NCI-H1092 (cell line): ENCODE measurements around the gene TNFRSF21.
A peak's percentile ranks its signal among the peaks of the same experiment; 100 is the strongest.
"Not testable (repeated sequence)": the region's sequence is repeated elsewhere in the genome, so short reads cannot be mapped to it uniquely, and the experiment has no call there.

Experiments used
- DNase-seq: peaks from one replicate; lab custom pipeline; 2025; lab: John Stamatoyannopoulos, UW

TNFRSF21 gene

DNA sequence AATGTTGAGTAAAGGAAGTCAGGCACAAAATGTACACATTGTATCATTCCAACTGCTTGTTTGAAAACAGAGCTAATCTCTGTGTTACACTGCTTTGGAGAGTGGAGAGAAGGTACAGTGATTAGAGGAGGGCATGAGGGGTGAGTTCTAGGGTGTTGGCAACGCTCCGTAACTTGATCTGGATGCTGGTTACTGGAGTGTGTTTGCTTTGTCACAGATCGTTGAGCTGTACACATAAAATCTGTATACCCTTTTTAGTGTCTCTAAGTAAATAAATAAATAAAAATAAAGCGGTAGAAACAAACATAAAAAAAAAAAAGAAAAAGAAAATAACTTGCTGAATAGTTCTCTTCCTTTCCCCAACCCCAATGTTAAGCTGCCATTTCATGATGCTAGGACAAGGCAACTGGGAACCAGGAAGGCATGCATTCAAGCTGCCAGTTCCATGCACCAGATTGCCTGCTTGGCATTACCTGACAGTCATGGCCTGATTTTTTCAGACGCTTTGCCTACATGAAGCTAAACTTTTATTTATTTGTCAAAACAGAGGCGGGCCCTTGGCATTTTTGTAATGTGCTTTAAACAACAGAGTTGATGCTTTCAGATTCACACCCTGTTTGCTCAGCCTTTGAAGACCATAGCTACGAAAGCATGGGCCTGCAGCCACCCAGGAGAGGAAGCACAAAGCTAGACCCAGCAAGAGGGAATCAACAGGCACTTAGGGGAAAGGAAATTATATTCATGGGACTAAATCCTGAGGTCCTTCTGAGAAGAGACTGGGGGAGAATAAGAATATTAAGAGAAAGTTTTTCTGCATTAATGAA lies 21.2 kb downstream of the TNFRSF21 start:
- peak; percentile 57 for DNase-seq

DNA sequence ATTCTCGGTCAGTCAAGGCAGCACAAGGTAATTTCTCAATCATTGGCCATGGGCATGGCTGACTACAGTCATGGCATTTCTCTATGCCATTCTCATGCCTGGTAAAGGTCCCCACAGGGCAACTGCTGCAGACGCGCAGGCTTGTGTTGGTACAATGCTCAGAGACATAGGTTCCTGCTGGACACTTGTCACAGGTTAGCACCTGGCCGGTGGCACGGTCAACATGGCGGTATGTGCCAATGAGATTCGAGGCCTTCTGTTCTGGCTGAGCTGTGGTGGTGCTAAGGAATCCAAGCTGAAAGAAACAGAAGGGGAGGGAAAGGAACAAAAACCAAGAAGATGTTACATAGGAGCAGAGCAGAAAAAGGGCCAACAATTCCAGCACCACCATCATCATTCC lies 23.4 kb downstream of the TNFRSF21 start:
- no peak for DNase-seq

GRCh38 chr6:47283993-47284392 lies 25.7 kb downstream of the TNFRSF21 start:
- DNase-seq, result no peak

DNA sequence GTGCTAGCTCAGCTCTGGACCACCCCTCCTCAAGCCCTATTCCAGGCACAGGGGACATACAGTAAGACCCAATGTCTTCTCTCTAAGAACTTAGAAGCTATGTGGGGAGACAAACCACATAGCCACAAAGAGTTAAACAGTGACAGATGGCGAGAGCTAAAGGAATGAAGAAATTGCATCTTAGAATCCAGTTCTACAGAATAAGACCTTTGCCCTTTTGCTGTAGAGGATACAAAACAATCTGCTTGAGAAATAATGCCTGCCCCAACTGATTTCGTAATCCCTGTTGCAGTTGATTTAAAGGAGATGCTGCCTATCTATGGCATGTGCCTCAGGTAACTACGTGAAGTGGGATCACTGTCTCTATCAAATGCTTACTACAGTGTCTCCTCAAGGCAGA lies 31.2 kb downstream of the TNFRSF21 start:
- no peak for DNase-seq

DNA sequence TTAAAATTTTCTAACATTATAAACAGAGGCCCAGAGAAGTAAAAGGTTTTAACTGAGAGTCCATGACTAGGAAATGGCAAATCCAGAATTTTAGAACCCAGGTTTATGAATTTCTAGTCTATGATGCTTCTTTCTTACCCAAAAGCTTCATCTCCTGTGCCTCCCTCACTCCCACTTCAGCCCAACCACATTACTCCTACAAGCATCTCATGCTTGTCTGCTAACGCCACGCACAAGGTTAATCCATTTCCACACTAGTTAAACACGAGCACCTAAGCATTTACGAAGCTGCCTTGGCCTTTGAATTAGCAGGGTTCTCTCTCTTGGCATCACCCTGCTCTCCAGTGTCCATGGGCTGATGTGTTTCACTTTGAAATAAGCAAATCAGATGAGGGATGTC lies 32.0 kb downstream of the TNFRSF21 start:
- DNase-seq, result no peak

DNA sequence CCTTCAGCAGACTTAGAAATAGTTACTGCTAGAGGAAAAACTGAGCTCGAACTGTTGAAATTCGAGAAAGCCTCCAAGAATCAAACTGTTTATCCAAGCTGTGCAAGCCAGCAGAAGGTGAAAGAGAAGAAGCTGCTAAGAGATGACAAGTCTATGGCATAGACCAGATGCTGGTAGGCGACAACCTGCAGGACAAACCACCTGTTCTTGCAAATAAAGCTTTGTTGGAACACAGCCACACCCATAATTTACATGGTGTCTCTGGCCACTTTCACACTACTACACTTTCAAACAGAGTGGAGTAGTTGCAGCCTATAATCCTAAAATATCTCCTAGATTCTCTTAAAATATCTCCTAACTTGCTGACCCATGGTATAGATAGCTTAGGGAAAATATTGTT lies 33.3 kb downstream of the TNFRSF21 start:
- no peak for DNase-seq

DNA sequence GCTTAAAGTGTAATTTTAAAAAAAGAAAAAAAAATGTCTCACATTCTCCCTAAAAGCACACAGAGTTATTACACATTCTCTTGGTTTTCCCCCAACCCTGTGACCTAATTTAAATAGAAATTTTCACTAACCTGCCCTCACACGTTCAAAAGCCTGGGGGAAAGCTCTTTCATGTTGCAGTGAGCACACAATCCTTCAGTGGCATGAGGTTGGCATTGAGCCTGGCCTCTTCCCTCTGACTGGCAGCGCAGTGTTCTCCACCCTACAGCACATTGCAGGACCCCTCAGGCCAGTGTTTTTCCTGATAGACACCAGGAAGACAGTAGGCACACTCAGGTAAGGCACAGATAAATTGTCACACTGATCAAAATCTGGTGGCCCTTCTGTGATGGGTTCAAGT lies 34.1 kb downstream of the TNFRSF21 start:
- no peak for DNase-seq

- not testable (repeated sequence) for DNase-seq
Measured at GRCh38 chr6:47275132-47275531, 34.6 kb downstream of the TNFRSF21 start.

- no peak for DNase-seq
Measured at GRCh38 chr6:47268572-47269187, 41.0 kb downstream of the TNFRSF21 start.

GRCh38 chr6:47267301-47267700 lies 42.4 kb downstream of the TNFRSF21 start:
- no peak for DNase-seq

- no peak for DNase-seq
Measured at GRCh38 chr6:47265971-47266370, 43.7 kb downstream of the TNFRSF21 start.

- no peak for DNase-seq
Measured at GRCh38 chr6:47264775-47265184, 44.9 kb downstream of the TNFRSF21 start.

- DNase-seq, result no peak
Measured at GRCh38 chr6:47263268-47263667, 46.4 kb downstream of the TNFRSF21 start.

DNA sequence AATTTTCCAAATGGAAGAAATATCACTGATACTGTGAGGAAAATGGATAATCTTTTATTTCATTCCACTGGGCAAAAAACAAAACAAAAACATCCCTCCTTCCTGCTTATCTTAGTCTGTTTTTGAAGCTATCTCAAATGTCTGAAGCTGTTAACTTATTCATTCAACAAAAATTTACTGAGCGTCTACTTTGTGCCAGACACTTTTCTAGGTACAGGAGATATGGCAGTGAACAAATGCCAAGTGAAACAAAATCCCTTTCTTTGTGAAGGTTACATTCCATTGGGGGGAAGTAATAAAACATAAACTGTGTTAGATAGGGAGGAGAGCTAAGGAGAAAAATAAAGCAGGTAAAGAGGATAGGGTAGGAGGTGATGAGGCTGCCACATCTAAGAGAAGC lies 47.5 kb downstream of the TNFRSF21 start:
- DNase-seq, result no peak

DNA sequence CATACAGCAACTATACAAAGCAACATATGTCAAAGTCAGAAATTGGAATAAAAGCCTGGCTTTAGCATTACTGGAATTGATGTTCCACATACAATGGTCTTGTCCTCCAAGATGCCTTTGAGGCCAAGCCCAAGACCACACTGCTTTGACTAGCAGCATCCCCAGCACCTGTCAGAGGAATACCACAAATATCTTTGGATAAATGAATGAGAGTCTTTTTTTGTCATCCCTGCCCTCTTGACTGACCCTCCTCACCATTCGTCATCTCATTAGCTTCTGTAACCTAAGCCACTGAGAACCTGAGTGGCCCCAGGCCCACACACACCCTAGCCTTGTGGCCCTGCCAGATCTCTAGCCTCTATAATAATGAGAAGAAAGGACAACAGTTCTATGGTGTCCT lies 48.5 kb downstream of the TNFRSF21 start:
- DNase-seq, result no peak

DNA sequence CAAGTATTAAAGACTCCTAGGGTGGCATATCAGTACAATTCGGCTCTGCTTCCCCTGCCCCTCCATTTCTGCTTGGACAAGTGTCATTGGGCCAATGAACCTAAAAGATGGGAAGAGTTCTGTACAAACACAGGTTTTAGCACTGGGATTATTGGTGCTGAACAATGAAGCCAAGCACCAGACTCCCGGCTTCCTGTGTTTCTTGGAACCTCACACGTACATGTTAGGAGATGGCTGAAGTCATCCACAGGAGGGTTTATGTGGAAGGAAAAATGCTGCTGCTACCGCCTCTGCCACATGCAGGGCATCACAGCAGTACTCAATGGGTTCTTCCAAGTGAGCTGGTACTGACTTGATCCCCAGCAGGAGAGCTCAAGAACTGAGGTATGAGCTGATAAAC lies 49.7 kb downstream of the TNFRSF21 start:
- no peak for DNase-seq

GRCh38 chr6:47258724-47259347 lies 50.9 kb downstream of the TNFRSF21 start:
- no peak for DNase-seq

GRCh38 chr6:47256981-47257730 lies 52.5 kb downstream of the TNFRSF21 start:
- DNase-seq, result no peak

- DNase-seq, result no peak
Measured at GRCh38 chr6:47256361-47256760, 53.3 kb downstream of the TNFRSF21 start.

DNA sequence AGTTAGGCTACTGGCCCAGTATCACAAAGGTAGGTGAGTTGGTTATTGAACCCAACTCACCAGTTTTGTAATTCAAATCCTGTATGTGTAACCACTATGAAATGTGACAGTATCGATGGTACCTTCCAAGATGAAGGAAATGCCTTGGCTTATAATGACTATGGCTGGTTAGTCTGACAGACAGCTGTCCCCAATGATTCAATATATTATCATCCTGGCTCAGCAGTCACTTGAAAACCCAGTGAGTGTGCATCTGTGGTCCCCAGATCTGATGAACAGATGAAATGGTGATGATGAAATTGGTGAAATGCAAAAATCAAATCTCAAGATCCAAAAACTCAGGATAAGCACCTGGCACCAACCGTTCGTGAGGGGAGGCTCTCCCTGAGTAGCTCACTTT lies 54.8 kb downstream of the TNFRSF21 start:
- DNase-seq, result no peak

GRCh38 chr6:47254051-47254450 lies 55.7 kb downstream of the TNFRSF21 start:
- DNase-seq, result no peak

DNA sequence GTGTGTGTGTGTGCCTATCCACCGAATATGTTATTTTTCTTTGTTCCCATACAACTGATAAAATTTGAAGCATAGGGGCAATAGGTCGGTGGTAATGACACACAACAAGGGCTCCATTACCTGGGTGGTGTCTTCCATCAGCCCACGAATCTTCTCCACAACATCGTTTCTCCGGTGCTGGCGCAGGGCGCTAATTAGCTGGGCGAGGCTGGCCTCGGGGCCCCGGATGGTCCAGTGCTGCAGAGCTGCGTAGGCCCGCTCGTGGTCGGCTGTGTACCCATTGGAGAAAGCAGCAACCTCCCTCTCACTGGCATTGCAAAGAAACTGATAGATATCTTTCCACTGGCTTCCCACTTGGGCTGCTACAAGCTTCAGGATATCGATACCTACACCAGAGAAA lies 56.6 kb downstream of the TNFRSF21 start:
- no peak for DNase-seq

- DNase-seq, result no peak
Measured at GRCh38 chr6:47252633-47253032, 57.1 kb downstream of the TNFRSF21 start.
